ENCODE results near the gene CASP4.

GRCh38 chr11:104907521-104908185 lies 60.7 kb downstream of the CASP4 start:
- no peak for TF ChIP-seq GABPB1 (CRISPR knock-in tag; IDR thresholded peaks at IDR 0.05)
- no peak for TF ChIP-seq STAG1 (CRISPR knock-in tag; IDR thresholded peaks at IDR 0.05; ENCODE audit: borderline replicate concordance)
- no peak for TF ChIP-seq TEAD4 (IDR thresholded peaks at IDR 0.05; ENCODE audit: low read length)
- TF ChIP-seq TEAD4 (CRISPR knock-in tag; IDR thresholded peaks at IDR 0.05; ENCODE audit: borderline replicate concordance) = no peak
- no peak for TF ChIP-seq FOXO4 (CRISPR knock-in tag; IDR thresholded peaks at IDR 0.05)
- TF ChIP-seq RFX5 (IDR thresholded peaks at IDR 0.05; ENCODE audit: low read depth, low read length) = no peak
- TF ChIP-seq USF2 (CRISPR knock-in tag; IDR thresholded peaks at IDR 0.05) = no peak
- no peak for TF ChIP-seq EGR1 (conservative IDR thresholded peaks at IDR 0.05)
- TF ChIP-seq SIN3A (IDR thresholded peaks at IDR 0.05; ENCODE audit: borderline replicate concordance in 2 of 2, control insufficient read depth in 1 of 2, low read depth in 2 of 2, low read length in 2 of 2) = no peak
- TF ChIP-seq NCOR1 (IDR thresholded peaks at IDR 0.05) = no peak
- TF ChIP-seq KAT7 (CRISPR knock-in tag; IDR thresholded peaks at IDR 0.05; ENCODE audit: borderline replicate concordance) = no peak
- no peak for TF ChIP-seq NBN (IDR thresholded peaks at IDR 0.05; ENCODE audit: low read depth)
- no peak for TF ChIP-seq CTCF (IDR thresholded peaks at IDR 0.05 in 2 of 3, conservative IDR thresholded peaks at IDR 0.05 in 1 of 3; ENCODE audit: insufficient read depth in 2 of 3, low read depth in 1 of 3, low read length in 3 of 3)

Measured in K562 (cell line).